ENCODE measurements around the gene ASCC1.
"Not testable (repeated sequence)": the region's sequence is repeated elsewhere in the genome, so short reads cannot be mapped to it uniquely, and the experiment has no call there.

The ASCC1 gene

DNA sequence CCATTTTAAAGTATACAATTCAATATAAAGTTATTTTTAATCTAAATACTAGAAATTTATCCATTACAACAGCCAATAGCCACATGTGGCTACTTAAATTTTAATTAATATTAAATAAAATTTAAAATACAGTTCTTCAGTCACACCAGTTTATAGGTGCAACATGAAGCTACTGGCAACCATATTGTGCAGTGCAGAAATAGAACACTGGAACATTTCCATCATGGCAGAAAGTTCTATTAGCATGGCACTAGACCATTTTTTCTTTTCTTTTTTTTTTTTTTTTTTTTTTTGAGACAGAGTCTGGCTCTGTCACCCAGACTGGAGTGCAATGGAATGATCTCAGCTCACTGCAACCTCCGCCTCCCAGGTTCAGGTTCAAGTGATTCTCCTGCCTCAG, 5.2 kb upstream of the ASCC1 start:
- DNase-seq (ENCODE audit: low read depth in 3 of 3): no peak

DNA sequence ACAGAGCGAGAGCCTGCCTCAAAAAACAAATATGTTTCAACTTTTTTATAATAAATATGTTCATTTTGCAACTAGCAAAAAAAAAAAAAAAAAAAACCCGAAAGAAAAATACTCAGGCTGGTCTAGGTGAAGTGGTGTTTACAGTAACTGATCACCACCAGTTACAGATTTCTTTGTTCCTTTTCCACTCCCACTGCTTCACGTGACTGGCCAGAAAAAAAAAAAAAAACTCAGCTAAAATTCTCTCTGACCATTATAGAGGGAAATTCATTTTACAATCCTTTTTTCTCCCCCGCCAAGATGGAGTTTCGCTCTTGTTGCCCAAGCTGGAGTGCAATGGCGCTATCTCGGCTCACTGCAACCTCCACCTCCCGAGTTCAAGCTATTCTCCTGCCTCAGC, 4.6 kb upstream of the ASCC1 start:
- no peak for DNase-seq (ENCODE audit: low read depth in 3 of 3)

DNA sequence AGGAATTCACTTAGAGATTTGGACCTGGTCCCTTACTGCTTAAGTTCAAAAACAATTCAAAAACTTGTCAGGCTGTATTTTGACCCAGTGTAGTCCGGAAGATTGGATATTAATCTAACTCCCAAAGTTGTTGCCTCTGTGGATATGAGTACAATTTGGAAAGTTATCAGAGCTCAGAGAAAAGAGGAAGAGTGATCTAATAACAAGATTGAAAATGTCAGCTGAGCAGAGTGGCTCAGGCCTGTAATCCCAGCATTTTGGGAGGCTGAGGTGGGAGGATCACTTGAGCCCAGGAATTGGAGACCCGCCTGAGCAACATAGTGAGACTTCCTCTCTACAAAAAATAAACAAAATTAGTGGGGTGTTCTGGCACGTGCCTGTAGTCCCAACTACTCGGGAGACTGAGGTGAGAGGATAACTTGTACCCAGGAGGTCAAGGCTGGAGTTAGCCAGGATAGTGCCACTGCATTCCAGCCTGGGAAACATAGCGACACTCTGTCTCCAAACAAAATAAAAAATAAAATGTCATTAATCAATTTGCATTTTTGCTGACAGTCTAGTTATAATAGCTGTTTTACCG, 3.2 kb upstream of the ASCC1 start:
- no peak for DNase-seq (ENCODE audit: low read depth in 3 of 3)

DNA sequence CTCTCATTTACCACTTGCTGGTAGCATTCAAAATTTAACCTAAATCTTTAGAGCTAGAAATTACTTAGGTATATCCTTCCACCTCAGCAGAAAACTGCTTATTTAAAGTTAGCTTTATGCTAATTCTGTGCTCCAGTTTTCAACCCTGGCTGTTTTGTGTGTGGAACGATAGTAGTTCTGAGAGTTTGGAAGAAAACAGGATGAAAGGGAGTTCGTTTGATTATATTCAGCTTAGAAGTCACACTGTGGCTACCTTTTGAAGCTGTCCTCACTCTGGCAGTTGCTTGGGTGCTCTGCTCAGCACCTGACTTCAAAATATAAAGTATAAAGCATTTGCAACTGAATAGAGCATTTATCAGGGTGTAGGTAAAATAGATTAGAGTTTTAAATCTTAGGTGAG, 2.6 kb upstream of the ASCC1 start:
- no peak for DNase-seq (ENCODE audit: low read depth in 3 of 3)

DNA sequence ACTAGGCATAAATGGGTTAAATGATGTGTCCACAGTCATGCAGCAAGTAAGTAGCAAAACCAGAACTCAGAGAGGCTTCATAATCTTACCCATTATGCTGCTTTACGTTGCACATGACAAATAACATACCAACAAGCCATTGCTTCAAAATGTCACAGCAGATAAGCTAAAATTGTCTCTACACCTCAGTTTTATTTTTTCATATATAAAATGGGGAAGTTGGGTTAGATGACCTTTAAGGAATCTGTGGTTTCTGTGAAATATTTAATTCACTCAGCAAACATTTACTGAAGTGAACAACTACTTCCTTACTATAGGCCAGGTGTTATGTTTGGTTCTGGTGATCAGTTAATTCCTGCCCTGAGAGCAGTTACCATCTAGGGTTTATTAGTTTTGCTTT, 2.2 kb upstream of the ASCC1 start:
- DNase-seq (ENCODE audit: low read depth in 3 of 3): no peak

DNA sequence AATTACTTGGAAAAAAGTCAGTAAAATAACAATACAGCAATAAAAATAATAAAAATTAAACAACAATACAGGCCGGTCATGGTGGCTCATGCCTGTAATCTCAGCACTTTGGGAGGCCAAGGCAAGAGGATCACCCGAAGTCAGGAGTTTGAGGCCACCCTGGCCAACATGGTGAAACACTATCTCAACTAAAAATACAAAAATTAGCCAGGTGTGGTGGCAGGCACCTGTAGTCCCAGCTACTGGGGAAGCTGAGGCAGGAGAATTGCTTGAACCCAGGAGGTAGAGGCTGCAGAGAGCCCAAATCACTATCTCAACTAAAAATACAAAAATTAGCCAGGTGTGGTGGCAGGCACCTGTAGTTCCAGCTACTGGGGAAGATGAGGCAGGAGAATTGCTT, 4.2 kb downstream of the ASCC1 start:
- not testable (repeated sequence) for DNase-seq (ENCODE audit: low read depth in 3 of 3)

DNA sequence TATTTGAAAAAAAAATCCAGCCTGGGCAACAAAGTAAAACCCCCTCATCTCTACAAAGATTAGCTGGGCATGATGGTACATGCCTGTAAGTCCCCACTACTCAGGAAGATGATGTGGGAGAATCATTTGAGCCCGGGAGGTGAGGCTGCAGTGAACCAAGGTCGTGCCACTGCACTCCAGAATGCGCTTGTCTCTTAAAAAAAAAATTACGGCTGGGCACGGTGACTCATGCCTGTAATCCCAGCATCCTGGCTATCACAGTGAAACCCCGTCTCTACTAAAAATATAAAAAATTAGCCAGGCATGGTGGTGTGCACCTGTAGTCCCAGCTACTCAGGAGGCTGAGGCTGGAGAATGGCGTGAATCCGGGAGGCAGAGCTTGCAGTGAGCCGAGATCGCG, 4.7 kb downstream of the ASCC1 start:
- DNase-seq (ENCODE audit: low read depth in 3 of 3): not testable (repeated sequence)

DNA sequence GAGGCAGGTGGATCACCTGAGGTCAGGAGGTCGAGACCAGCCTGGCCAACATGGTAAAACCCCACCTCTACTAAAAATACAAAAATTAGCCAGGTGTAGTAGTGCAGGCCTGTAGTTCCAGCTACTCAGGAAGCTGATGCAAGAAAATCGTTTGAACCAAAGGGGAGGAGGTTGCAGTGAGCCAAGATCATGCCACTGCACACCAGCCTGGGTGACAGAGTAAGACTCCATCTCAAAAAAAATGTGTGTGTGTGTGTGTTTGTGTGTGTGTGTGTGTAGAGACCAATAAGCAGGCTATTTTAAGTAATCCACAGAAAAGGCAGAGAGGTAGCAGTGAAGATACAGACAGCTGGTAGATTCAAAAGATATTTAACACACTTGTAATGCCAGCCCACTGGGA, 7.5 kb downstream of the ASCC1 start:
- DNase-seq (ENCODE audit: low read depth in 3 of 3): not testable (repeated sequence)

DNA sequence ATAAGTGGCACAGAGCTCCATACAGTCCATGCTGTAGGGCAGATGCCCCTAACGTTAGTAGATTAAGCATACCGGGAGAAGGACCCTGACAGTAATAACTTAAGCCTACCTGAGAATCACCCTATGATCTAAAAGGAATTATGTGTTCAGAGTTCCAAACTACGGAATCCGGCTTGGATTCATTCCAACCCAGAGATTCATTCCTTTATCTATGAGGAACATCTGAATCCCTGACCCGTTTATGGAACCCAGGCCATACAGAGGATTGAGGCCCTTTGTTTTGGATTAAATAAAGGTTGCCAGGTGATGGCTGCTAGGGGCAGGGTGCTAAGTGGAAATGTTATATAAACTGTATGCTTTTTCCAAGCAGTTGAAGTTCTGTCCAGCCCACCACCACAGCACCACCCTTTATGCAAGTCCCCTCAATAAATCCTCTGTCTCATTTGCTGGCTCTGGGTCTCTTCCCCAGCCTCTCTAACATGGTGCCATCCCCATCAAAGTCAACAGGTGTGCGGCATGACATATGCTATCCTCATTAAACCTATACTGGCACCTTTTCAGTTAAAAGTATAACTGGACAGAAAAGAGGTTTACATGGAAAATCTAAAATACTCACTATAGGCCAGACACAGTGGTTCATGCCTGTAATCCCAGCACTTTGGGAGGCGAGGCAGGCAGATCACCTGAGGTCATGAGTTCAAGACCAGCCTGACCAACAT, 9.4 kb downstream of the ASCC1 start:
- no peak for DNase-seq (ENCODE audit: low read depth in 3 of 3)

DNA sequence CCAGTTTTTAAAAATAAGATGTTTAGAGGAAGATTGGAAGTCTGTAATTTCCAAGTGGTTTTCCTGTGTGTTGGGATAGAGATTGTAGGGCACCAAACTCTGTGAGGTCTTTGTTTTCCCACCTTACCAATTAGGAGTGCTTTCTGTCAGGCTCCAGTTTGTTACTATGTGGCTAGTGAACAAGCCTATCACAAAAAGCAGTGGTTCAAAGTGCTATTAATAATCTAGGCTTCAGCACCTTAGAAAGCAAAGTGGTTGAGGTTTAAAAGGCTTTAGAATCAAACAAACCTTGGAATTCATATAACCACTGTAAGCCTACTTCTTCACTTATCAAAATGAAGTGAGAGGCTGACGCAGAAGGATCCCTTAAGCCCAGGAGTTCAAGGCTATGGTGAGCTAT, 11.4 kb downstream of the ASCC1 start:
- no peak for DNase-seq (ENCODE audit: low read depth in 3 of 3)

DNA sequence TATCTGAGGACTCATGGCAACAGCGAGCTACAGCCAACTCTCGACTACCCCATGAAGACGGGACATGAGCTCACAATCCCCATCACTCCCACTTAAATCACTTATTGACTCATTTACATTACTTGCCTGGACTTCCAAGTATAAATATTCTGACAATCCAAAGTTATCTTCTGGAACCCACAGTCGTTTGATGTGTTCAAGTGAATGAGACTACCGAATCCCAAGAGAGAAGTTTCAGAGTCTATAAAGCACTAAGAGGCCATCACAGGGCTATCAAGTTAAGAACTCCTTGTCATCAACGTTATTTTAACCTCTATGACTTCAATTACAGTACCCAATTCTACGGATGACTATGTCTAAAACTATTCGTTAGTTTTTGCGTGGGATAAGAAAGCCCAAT, 11.8 kb downstream of the ASCC1 start:
- no peak for DNase-seq (ENCODE audit: low read depth in 3 of 3)

DNA sequence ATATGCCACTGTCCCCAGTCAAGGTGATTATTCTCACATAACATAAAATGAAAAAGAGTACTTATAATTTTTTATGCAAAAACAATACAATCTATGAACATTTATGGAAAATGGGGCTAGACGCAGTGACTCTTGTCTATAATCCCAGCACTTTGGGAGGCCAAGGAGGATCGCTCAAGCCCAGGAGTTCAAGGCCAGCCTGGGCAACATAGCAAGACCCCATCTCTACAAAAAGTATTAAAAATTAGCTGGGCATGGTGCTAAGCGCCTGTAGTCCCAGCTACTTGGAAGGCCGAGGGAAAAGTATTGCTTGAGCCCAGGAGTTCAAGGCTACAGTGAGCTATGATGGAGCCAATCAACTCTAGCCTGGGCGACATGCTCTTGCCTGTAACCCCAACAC, 14.8 kb downstream of the ASCC1 start:
- no peak for DNase-seq (ENCODE audit: low read depth in 3 of 3)

DNA sequence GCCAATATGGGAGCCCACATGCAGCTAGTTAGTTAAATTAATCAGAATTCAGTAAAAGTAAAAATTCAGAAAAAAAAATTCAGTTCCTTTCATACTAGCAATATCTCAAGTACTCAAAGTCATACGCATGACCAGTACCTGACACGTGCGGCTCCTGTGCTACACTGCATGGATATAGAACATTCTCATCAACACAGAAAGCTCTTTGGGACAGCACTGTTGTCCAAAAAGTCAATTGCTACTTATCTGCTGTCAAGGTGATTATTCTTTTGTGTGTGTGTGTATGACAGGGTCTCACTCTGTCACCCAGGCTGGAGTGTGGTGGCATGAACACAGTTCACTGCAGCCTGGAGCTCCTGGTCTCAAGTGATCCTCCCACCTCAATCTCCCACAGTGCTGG, 15.2 kb downstream of the ASCC1 start:
- no peak for DNase-seq (ENCODE audit: low read depth in 3 of 3)

DNA sequence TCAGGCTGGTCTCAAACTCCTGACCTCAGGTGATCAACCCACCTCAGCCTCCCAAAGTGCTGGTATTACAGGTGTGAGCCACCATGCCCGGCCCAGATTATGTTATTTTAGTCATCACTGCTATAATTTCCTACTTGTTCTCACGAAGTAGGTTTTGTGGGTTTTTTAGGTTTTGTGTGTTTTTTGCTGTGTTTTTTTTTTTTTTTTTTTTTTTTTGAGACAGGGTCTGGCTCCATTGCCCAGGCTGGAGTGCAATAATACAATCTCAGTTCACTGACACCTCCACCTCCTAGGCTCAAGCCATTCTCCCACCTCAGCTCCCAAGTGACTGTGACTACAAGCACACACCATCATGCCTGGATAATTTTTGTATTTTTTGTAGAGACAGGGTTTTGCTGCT, 21.1 kb downstream of the ASCC1 start:
- DNase-seq (ENCODE audit: low read depth in 3 of 3): no peak

DNA sequence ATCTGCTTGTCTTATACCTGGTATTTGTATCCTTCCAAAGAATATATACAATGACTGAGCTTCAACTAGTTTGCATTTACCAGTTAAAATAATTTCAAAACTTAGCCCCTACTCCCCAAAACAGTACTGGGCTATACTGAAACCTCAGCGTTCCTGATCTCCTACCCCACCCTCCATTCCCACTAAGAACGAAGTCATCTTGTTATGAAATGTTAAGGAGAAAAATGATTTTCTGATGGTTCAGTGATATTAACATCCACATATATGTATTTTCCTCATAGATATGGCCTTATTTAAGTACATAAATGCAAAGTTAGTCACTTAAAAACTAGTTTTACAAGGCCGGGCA, 29.1 kb downstream of the ASCC1 start:
- DNase-seq (ENCODE audit: low read depth in 3 of 3): no peak

DNA sequence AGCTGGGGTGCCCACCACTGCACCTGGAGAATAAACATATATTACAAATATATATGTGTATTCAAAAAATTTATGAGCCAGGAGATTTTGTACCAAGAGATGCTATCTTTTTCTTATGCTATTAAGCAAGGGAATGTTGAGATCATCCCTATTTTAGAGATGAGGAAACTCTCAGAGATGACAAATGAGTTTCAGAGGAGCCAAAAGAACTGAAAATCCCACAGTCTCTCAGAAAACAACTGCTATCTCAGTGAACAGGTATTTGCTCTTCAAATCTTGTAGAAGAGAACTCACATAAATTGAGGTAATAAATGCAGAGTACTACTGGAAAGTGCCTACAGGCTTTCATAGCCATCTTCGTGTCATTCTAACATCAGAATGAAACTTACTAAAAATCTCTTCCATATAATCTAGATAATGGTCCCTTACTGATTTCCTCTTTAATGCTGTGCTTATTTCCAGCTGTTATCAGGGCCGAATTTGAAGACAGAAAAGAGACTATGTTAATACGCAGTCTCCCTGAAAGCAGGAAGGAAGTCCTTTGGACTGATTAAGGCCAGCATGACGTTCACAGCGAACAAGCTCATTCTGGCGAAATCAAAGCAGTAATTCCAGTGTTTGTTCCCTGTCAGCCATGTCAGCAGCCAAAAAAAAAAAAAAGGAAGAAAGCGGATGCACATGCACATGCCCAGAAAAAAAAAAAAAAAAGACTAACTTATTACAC, 29.7 kb downstream of the ASCC1 start:
- DNase-seq (ENCODE audit: low read depth in 3 of 3): no peak

DNA sequence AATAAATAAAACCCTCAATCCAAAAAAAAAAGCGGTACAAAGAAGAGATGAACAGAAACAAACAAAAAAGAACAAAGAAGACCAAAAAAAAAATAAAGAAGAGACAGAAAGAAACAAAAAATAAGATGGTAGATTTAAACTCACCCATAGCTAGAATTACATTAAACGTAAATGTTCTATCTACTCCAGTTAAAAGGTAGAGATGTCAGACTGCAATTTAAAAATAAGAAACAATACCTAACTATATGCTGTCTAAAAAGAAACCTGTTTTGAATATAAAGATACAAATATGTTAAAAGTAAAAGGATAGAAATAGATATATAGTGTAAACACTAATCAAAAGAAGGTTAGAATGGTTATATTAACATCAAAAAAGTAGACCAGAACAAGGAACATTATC, 31.9 kb downstream of the ASCC1 start:
- DNase-seq (ENCODE audit: low read depth in 3 of 3): no peak

DNA sequence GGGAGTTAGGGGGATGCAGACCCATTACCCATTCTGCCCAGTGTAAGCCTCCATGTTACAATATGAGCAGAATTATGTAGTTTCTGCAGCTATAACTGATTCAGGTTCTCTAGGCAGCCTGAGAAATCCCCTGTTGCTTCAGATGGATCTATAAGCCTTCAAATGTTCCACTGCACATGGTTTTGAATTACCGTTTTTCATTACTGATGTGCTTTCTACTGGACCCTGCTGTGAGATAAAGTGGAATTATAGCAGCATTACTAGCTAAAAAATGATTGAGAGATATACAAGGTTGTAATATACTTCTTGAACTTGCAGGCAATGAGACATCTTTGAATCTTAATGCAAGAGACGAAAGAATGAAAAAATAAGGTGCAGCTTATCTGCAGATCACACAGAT, 38.6 kb downstream of the ASCC1 start:
- no peak for DNase-seq (ENCODE audit: low read depth in 3 of 3)

DNA sequence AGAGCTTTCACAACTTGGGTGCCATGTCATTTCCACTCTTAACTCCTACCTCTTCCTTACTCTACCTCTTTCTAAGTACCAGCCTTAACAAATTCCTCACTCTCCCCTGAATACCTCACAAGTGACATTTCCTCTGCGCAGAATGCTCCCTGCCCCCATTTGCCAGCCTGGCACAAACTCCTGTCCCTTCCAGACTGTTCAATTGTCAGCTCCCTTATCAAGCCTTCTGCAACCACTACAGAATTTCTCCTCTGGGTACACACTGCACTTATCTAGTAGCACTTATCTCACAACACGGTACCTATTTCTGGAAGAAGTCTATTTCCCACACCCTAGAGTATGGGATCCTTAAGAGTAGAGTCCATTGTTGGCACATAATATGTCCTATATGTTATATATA, 39.4 kb downstream of the ASCC1 start:
- DNase-seq (ENCODE audit: low read depth in 3 of 3): no peak

DNA sequence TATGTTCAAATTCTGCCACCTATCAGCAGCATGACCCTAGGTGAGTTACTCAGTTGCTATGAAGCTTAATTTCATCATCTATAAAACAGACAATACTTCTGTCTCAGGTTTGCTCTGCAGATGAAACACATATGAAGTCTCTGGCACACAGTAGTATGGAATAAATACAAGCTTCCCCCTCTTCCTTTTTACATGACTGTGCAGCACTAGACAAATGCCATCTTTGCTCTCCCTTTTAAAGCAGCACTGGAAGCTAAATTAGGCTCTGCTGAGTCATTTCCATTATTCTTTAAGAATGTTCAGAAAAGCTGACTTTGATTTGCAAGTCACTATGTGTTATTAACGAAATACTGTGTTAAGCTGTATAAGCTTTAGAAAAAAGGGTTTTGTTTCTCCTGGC, 40.9 kb downstream of the ASCC1 start:
- no peak for DNase-seq (ENCODE audit: low read depth in 3 of 3)

DNA sequence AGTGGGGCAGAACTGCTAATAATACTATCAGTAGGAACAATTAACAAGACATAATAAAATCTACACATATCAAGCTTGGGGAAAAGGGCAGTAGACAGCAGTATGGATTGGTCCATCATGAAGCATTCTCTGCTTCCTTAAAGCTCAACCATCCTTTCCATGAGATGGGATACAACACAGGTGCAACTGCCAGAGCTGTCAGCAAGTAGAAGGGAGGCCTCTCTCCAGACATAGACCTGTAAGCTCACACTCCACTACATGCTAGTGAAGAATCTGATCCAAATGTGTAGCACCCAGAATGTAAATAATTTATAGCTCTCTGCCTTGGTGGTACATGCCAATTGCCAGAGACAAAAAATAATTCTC, 41.8 kb downstream of the ASCC1 start:
- DNase-seq (ENCODE audit: low read depth in 3 of 3): no peak

DNA sequence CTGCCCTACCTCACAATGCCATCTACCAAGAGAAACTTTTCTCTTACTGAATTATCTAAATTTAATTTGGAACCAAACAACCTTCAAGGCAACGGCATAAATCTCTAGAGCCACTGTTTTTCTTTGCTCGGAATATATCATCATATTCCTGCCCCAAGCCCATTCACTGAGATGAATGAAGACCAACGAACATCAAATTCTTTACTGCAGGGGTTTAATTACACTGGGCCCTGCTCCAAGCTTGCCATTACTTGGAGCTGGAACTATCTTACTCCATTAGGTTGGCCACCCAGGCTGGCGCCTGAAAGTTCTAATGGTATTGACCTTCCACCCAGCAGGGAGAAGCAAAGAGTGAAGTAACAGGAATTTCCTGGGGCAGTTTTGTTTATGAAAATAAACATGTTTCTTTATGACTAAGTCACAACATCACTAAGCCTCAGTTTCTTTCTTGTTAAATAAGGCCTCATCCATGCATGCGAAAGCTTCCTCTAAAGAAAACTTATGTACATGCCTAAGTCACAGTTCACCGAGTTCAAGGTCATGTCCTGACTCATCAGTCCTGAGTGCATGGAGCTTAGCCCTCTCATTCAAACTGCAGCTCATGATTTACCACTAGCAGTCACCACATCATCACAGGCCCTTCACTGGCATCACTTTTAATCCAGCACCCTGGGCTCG, 42.3 kb downstream of the ASCC1 start:
- no peak for DNase-seq (ENCODE audit: low read depth in 3 of 3)

DNA sequence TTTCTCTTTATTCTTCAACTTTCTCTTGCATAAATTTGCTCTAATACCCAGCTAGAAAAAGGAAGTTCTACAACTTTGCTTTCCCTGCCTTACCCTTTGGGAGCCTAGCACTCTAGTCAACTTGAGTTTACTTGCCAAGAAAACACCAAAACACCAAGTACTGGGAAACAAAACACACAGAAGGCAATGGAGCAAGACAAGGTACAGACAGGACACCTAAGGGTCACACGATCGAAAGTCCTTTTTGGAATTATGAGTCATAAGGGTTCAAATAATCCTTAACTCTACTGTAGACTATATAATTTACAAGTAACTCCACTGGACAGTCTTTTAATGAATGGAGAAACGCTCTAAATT, 42.8 kb downstream of the ASCC1 start:
- no peak for DNase-seq (ENCODE audit: low read depth in 3 of 3)

All from stimulated activated CD4-positive, alpha-beta T cell treated with anti-CD3 and anti-CD28 coated beads, TNF-alpha, amount 100 ng/mL, for 48 hours (primary cell).